NCI-H82 (cell line): ENCODE data around the gene NMT2.
"Not testable (repeated sequence)": the region's sequence is repeated elsewhere in the genome, so short reads cannot be mapped to it uniquely, and the experiment has no call there.

Experiments
- DNase-seq: peaks from one replicate; lab custom pipeline; 2025; lab: John Stamatoyannopoulos, UW

Gene NMT2

GRCh38 chr10:15168291-15168785 lies at the start of gene NMT2:
TSS of gene NMT2 (minus strand) at chr10:15168693. CDS start at chr10:15168612, 81 bp downstream.
- peak; percentile 93 for DNase-seq

DNA sequence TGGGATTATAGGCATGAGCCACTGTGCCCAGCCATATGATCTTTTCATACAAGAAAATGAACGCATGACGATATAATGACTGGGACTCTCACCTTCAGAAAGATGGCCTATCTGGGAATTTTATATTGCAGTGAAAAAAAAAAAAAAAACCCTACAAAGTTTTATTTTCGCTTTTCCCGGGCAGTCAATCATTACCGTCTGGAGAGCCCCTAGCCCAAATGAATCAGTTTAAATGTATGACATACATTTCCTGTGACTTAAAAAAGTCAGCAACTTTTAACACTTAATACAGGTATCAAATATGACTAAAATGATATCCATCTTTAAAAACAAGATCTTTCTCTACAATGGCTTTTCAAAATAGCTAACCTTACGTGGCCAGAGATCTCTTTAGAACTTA lies 48.2 kb upstream of the NMT2 start:
- no peak for DNase-seq

GRCh38 chr10:15214237-15214636 lies 45.7 kb upstream of the NMT2 start:
- no peak for DNase-seq

GRCh38 chr10:15213461-15213861 lies 45.0 kb upstream of the NMT2 start:
- no peak for DNase-seq

GRCh38 chr10:15211464-15211979 lies 43.0 kb upstream of the NMT2 start:
- no peak for DNase-seq

DNA sequence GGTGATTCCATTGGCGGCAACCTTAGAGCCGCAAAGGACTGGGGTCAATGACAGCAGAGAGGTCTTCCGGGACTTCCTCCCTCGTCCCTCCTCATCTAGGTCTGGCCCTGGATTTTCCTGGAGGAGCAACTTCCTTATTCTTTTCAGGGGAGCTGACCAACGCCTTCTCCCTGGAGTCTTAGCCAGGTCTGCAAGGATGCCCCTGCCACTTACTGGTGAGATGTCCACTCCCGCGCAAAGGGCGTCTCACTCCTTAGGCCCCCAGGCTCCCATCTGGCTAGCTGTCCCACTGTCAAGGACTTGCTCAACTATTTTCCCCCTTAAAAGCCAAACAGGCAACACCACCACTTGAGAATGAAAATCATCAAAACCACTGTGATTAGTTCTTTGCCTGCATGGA lies 42.0 kb upstream of the NMT2 start:
- no peak for DNase-seq

- peak; percentile 82 for DNase-seq
Measured at GRCh38 chr10:15209827-15210509, 41.5 kb upstream of the NMT2 start.

- no peak for DNase-seq
Measured at GRCh38 chr10:15208221-15208620, 39.7 kb upstream of the NMT2 start.

DNA sequence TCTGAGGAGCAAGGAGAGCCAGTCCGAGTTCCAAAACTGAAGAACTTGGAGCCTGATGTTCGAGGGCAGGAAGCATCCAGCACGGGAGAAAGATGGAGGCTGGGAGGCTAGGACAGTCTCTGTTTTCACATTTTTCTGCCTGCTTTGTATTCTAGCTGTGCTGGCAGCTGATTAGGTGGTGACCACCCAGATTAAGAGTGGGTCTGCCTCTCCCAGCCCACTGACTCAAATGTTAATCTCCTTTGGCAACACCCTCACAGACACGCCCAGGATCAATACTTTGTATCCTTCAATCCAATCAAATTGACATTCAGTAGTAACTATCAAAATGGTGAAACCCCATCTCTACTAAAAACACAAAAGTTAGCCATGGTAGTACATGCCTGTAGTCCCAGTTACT lies 38.9 kb upstream of the NMT2 start:
- not testable (repeated sequence) for DNase-seq

GRCh38 chr10:15202639-15203038 lies 34.1 kb upstream of the NMT2 start:
- no peak for DNase-seq

DNA sequence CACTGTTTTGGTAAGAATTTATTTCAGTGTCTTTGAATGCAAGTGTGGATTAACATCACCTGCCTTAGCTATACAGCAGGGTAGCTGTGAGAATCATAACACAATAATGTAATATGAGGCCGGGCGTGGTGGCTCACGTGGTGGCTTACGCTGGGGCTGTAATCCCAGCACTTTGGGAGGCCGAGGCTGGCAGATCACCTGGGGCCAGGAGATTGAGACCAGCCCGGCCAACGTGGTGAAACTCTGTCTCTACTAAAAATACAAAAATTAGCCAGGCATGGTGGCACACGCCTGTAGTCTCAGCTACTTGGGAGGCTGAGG lies 33.8 kb upstream of the NMT2 start:
- DNase-seq = not testable (repeated sequence)

DNA sequence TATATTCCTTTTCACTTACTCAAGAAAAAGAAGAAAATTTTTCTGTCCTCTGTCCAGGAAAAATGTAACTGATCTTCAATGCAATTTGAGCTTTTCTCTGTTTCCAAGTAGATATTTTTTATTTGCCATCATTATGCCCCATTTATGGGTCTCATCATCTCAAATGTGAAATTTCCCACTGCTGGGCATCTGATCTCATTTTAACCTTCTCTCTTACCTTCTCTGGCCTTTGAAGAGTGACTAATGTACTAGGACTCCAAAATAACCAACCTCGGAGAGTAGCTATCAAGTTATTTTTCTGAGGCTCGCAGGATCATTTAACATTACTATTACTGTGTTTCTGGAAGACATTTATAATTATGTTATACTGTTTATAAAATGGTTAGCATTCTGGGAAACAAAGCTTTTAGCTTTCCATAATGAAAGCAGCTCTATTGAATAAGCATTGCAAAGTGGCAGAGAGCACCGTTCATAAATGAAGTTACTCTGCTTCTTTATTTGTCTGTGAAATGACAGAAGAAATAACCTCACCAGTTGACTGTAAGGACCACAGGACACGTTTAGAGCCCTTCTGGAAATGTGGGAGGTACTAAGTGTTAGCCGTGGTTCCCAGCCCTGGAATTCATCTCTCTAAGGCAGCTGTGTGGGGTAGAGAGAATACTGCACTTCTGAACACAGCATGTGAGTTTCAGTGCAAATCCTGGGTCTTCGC lies 33.3 kb upstream of the NMT2 start:
- DNase-seq = no peak

DNA sequence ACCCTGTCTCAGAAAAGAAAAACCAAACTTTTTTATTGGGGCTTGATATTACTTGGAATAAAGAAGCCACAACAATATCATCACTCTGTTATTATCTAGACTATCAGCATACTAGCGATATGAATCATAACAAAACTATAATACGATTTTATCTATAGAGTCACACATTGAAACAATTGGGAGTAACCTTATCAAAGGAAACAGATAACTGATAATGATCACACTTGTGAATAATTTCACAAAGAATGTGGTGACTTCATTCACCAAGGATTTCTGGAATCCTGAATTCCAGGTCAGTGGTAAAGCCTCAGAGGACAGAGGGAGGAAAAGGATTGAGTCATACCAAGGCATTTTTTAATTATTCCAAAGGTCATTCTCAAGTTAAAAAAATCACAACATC lies 32.1 kb upstream of the NMT2 start:
- no peak for DNase-seq

DNA sequence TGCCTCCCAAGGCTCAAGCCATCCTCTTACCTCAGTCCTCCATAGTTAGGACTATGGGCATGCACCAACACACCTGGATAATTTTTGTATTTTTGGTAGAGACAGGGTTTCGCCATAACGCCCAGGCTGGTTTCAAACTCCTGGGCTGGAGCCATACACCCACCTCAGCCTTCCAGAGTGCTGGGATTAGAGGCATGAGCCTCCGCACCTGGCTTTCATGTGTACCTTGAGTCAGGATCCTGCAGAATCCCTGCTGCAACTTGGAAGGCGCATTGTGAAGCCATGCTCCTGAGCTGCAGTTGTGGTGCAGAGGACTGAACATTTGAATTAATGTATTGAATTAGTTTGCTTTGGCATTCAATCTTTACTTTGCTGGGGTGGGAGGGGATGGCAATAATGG lies 29.4 kb upstream of the NMT2 start:
- DNase-seq = no peak

- DNase-seq = no peak
Measured at GRCh38 chr10:15197276-15197675, 28.8 kb upstream of the NMT2 start.

GRCh38 chr10:15196021-15196834 lies 27.7 kb upstream of the NMT2 start:
- DNase-seq = no peak

- no peak for DNase-seq
Measured at GRCh38 chr10:15189133-15189885, 20.8 kb upstream of the NMT2 start.

GRCh38 chr10:15188603-15189002 lies 20.1 kb upstream of the NMT2 start:
- DNase-seq = no peak

GRCh38 chr10:15183689-15184481 lies 15.4 kb upstream of the NMT2 start:
- DNase-seq = no peak

DNA sequence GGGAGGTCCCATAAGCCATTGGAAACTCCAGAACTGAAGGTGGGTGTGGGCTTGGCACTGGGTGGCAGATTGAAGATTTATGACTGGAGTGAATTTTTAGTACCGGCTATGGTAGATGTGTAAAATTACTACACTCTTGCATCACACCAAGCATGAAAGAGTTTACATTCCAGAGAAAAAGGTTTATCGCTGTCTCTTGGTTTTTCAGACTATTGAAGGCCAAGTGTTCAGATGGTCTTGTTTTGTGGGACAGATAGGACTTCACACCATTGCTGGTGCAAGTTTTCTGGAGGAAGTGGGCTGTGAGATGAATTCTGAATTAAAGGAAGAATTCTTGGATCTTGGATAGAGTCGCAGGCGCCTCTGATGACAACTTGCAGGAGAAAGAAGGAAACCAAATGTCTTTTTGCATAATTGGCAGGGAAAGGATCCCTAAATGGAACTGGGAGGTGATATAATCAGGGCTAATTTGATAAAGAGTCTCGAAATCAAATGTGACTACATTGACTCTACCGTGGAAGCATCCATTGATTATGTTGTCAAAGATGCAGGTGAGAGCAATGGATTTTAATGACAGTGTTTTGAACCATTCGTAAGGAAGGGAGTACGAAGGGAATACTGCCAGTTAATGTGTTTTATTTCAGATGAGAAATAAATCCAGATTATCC lies 14.2 kb upstream of the NMT2 start:
- DNase-seq = no peak
